CD14-positive monocyte (primary cell): ENCODE measurements around the gene SETBP1. TPM values are rescaled to one million over a fixed set of nuclear protein-coding genes. Genes with fewer than 3 reads are reported as not detected.
A peak's percentile ranks its signal among the peaks of the same experiment; 100 is the strongest.

ENCODE experiments used
- DNase-seq, 3 donors: peaks; one replicate each; pipeline ENCODE4 v3.0.0-alpha.2; 2011 to 2022
- H2AFZ ChIP-seq: 2 replicates; pipeline ENCODE4 v1.6.0; 2012; ENCODE audit warnings: mild to moderate bottlenecking, low read depth, low read length, inconsistent platforms; ENCODE audit not compliant: insufficient read depth, poor library complexity, severe bottlenecking
- H3K27ac ChIP-seq, 2 donors: 1 replicate in 1 of 2; 2 replicates in 1 of 2; pipeline ENCODE4 v1.5.1; 2012 to 2013; ENCODE audit warnings: low read length in 2 of 2, control low read depth in 1 of 2, inconsistent platforms in 1 of 2, low read depth in 1 of 2, mild to moderate bottlenecking in 1 of 2
- H3K27me3 ChIP-seq, 2 donors: one replicate each; pipeline versions ENCODE4 v1.6.0 to v1.6.1; 2011 to 2013; ENCODE audit warnings: low read length in 2 of 2; ENCODE audit not compliant: control insufficient read depth in 2 of 2, insufficient read depth in 2 of 2
- H3K36me3 ChIP-seq, 2 donors: replicated peaks in 1 of 2; 1 replicate in 1 of 2; 2 replicates in 1 of 2; pipeline versions ENCODE4 v1.5.1 to v1.6.1; 2012 to 2013; ENCODE audit warnings: low read length in 2 of 2, control low read depth in 1 of 2, inconsistent platforms in 1 of 2, mild to moderate bottlenecking in 1 of 2; ENCODE audit not compliant: insufficient read depth in 2 of 2, control insufficient read depth in 1 of 2
- H3K4me1 ChIP-seq, 2 donors: 1 replicate in 1 of 2; 2 replicates in 1 of 2; pipeline versions ENCODE4 v1.5.1 to v1.6.1; 2012 to 2013; ENCODE audit warnings: low read length in 2 of 2, control low read depth in 1 of 2, inconsistent platforms in 1 of 2, mild to moderate bottlenecking in 1 of 2, moderate library complexity in 1 of 2; ENCODE audit not compliant: insufficient read depth in 2 of 2, control insufficient read depth in 1 of 2
- H3K4me2 ChIP-seq: replicated peaks from 2 replicates; pipeline ENCODE3; 2012; ENCODE audit warnings: low read length, moderate library complexity, mild to moderate bottlenecking; ENCODE audit not compliant: poor library complexity, severe bottlenecking; ENCODE audit errors: extremely low read depth
- H3K4me3 ChIP-seq, 3 experiments: fragments of 200-600 bp in 1 of 3; sonication (generic) in 1 of 3; replicated peaks in 1 of 3; 1 replicate in 2 of 3; 2 replicates in 1 of 3; pipeline ENCODE4 v1.5.1; 2011 to 2013; ENCODE audit warnings: low read length in 3 of 3, mild to moderate bottlenecking in 3 of 3, control low read depth in 2 of 3, low read depth in 2 of 3, inconsistent platforms in 1 of 3, moderate library complexity in 1 of 3
- H3K79me2 ChIP-seq: 2 replicates; pipeline ENCODE4 v1.6.0; 2012; ENCODE audit warnings: mild to moderate bottlenecking, control low read depth, inconsistent platforms, low read length, moderate library complexity; ENCODE audit not compliant: insufficient read depth
- H3K9ac ChIP-seq: 2 replicates; pipeline ENCODE4 v1.6.0; 2017; ENCODE audit warnings: low read length, mild to moderate bottlenecking; ENCODE audit not compliant: insufficient read depth, poor library complexity, severe bottlenecking
- H3K9me3 ChIP-seq, 2 donors: replicated peaks in 1 of 2; 1 replicate in 1 of 2; 2 replicates in 1 of 2; pipeline versions ENCODE4 v1.5.1 to v1.6.1; 2012 to 2013; ENCODE audit warnings: low read length in 2 of 2, control low read depth in 1 of 2; ENCODE audit not compliant: control insufficient read depth in 1 of 2, insufficient read depth in 1 of 2
- H4K20me1 ChIP-seq: 2 replicates; pipeline ENCODE4 v1.6.0; 2012; ENCODE audit warnings: mild to moderate bottlenecking, low read length, control low read depth, moderate library complexity; ENCODE audit not compliant: insufficient read depth
- H3K27ac Mint-ChIP-seq, 7 donors: one replicate each; pipeline ENCODE4 v1.8.0; 2020; ENCODE audit warnings: mild to moderate bottlenecking in 7 of 7, mixed read lengths in 7 of 7, moderate library complexity in 6 of 7, inconsistent platforms in 2 of 7
- H3K27me3 Mint-ChIP-seq, 3 donors: one replicate each; pipeline ENCODE4 v1.8.0; 2021 to 2022; ENCODE audit warnings: low read depth in 3 of 3, mild to moderate bottlenecking in 3 of 3, mixed read lengths in 3 of 3, moderate library complexity in 3 of 3, inconsistent platforms in 1 of 3
- H3K36me3 Mint-ChIP-seq, 2 donors: one replicate each; pipeline ENCODE4 v1.8.0; 2020; ENCODE audit warnings: mixed read lengths in 2 of 2, inconsistent platforms in 1 of 2, mild to moderate bottlenecking in 1 of 2
- H3K4me1 Mint-ChIP-seq: one replicate; pipeline ENCODE4 v1.8.0; 2020; ENCODE audit warnings: mild to moderate bottlenecking, mixed read lengths
- H3K4me3 Mint-ChIP-seq, 2 donors: one replicate each; pipeline ENCODE4 v1.8.0; 2020; ENCODE audit warnings: mild to moderate bottlenecking in 2 of 2, mixed read lengths in 2 of 2, moderate library complexity in 1 of 2
- H3K9me3 Mint-ChIP-seq, 7 donors: one replicate each; pipeline ENCODE4 v1.8.0; 2020 to 2022; ENCODE audit warnings: mixed read lengths in 7 of 7, mild to moderate bottlenecking in 6 of 7, moderate library complexity in 6 of 7, inconsistent platforms in 2 of 7
- WGBS: methylation state at CpG from one replicate; pipeline ENCODE4 v1.1.5; 2013; ENCODE audit warnings: missing lambda C conversion rate; ENCODE audit not compliant: insufficient coverage; 5-methylcytosine and 5-hydroxymethylcytosine counted together
- intact Hi-C, 2 donors: fragments of 100-400 bp; cut with micrococcal nuclease; formaldehyde crosslinking; loops; one replicate each; pipeline versions ENCODE4 v1.15.0 to v1.15.1; 2023
- polyA plus RNA-seq, 3 donors: library from polyadenylated mRNA; depleted of rRNA in 1 of 3; unstranded in 2 of 3; stranded (reverse) in 1 of 3; fragments of 300-500 nt in 2 of 3; fragments of >200 nt in 1 of 3; fragmentation: Illumina TruSeq in 2 of 3; gene quantifications; 1 replicate in 2 of 3; 2 replicates in 1 of 3; pipeline ENCODE4 v1.2.3, GENCODE V29; 2012 to 2021
- TF ChIP-seq, protein P1 (sequence below): fragments of 200-600 bp; IDR thresholded peaks from one replicate; pipeline ENCODE4 v1.8.0; 2022; ENCODE audit warnings: antibody characterized with exemption, mild to moderate bottlenecking

The SETBP1 gene
- polyA plus RNA-seq, 3 donors = 0.01 to 1.2 TPM; not detected in 1

DNA sequence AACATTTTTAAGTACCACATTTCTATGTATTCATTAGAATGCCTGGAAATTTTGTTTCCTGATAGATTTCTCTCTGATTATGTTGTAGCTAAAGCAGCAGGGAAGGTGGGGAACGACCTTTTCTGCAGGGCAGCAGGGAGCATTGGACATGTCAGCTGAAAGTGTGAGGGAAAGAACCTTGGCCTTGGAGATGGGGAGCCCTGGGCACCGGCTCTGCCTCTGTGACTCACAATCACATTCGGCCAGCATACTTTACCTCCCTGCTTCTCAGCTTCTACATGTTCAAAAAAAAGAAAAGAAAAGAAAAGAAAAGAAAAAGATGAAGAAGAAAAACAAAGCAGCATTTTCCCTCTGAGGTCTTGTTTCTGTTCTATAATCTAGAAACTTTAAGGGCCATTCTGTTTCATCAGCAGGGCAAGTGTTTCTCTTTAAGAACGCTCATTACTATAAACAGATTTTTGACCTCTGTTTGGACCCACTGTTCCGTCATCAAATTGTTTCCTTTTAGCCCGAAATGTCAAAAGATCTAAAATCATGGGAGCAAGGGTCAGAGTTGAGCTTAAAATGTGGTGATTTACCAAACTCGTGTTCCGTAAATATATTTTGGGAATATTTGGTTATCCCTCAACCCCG is 27.9 kb downstream of the SETBP1 start:
- H3K9me3 Mint-ChIP-seq = peaks cover 0 to 8% (median 0%) of the 10 kb centered on the region in 7 donors
- Histone ChIP-seq H3K4me3 (no peak overlapping the region), H3K27me3 (peaks cover 59 to 74% of the 10 kb centered on the region in 2 donors), H3K4me1 (peaks cover 16 to 22% of the 10 kb centered on the region in 2 donors), H2AFZ (no peak overlapping the region), H3K9me3 (no peaks in the 10 kb centered on the region), H3K9ac (no peak overlapping the region), H3K79me2 (no peaks in the 10 kb centered on the region), H3K36me3 (no peaks in the 10 kb centered on the region), H4K20me1 (no peaks in the 10 kb centered on the region), H3K27ac (no peak overlapping the region), H3K4me2 (no peak overlapping the region)
- no peak overlapping the region for H3K27ac Mint-ChIP-seq
- peak overlapping the region in 1 of 2 donors; percentile 70 for H3K4me3 Mint-ChIP-seq
- TF ChIP-seq, protein P1, sequence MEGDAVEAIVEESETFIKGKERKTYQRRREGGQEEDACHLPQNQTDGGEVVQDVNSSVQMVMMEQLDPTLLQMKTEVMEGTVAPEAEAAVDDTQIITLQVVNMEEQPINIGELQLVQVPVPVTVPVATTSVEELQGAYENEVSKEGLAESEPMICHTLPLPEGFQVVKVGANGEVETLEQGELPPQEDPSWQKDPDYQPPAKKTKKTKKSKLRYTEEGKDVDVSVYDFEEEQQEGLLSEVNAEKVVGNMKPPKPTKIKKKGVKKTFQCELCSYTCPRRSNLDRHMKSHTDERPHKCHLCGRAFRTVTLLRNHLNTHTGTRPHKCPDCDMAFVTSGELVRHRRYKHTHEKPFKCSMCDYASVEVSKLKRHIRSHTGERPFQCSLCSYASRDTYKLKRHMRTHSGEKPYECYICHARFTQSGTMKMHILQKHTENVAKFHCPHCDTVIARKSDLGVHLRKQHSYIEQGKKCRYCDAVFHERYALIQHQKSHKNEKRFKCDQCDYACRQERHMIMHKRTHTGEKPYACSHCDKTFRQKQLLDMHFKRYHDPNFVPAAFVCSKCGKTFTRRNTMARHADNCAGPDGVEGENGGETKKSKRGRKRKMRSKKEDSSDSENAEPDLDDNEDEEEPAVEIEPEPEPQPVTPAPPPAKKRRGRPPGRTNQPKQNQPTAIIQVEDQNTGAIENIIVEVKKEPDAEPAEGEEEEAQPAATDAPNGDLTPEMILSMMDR = no peak
- no peak for DNase-seq
- 100% methylated on average over 2 of the region's 9 CpGs for WGBS
- H3K27me3 Mint-ChIP-seq = peaks cover 52 to 80% (median 55%) of the 10 kb centered on the region in 3 donors
- H3K36me3 Mint-ChIP-seq = peaks cover 0 to 4% of the 10 kb centered on the region in 2 donors
- intact Hi-C loops = no loop called here
- peaks cover 17% of the 10 kb centered on the region for H3K4me1 Mint-ChIP-seq

DNA sequence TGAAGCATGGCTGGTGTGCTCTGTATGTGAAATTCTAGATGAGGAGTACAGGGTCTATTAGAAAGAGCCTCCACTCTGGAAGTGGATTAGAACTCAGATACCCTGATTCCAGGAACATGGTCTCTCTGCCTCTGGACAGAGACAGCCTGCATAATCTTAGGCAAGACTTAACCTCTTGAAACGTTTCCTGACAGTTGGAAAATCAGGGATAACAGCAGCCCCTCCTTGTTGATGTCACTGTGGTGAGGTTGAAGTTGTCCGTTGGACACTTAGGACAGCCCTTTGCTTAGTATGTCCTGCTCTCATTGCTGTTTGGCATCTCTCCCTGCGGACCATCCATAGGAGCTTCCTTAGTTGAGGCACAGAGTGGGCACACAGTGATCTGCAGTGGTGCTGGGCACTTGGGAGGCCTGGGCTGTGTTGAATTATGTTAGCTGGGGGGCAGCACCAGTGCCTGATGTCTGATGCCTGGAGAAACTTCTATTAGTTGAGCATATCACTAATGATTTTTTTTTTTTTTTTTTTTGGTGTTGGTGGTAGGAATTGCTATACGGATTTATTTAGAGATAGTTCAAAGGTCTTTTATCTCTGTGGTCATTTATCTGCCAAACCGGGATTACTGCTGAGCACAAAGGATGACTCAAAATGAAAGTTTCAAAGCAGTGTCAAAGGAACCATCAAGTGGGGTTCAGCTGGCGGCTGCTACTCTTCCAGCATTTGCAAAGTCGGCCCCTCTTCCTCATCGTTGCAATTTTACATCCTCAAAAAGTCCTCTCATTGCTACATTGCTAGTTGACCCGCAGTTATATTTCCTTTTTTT is 28.8 kb downstream of the SETBP1 start:
- Mint-ChIP-seq H3K36me3 (peaks cover 0 to 4% of the 10 kb centered on the region in 2 donors), H3K27me3 (peaks cover 56 to 80% (median 61%) of the 10 kb centered on the region in 3 donors), H3K4me1 (peaks cover 17% of the 10 kb centered on the region), H3K27ac (peak overlapping the region in 3 of 7 donors; percentile 12 to 61 (median 27)), H3K4me3 (peak overlapping the region in 1 of 2 donors; percentile 70), H3K9me3 (peaks cover 0 to 8% (median 0%) of the 10 kb centered on the region in 7 donors)
- H3K4me3 ChIP-seq = no peak overlapping the region
- H3K36me3 ChIP-seq = no peaks in the 10 kb centered on the region
- no peak overlapping the region for H3K9ac ChIP-seq
- no peak overlapping the region for H2AFZ ChIP-seq
- intact Hi-C loops = no loop called here
- H4K20me1 ChIP-seq = no peaks in the 10 kb centered on the region
- peaks cover 16 to 22% of the 10 kb centered on the region in 2 donors for H3K4me1 ChIP-seq
- no peak overlapping the region for H3K27ac ChIP-seq
- TF ChIP-seq, protein P1 = no peak
- peak overlapping the region; percentile 20 for H3K4me2 ChIP-seq
- no peaks in the 10 kb centered on the region for H3K79me2 ChIP-seq
- peaks cover 57 to 74% of the 10 kb centered on the region in 2 donors for H3K27me3 ChIP-seq
- H3K9me3 ChIP-seq = no peaks in the 10 kb centered on the region
- DNase-seq = peak; percentile 31 to 63 (median 43)
- WGBS = 21% methylated on average over 8 of the region's 9 CpGs
